Suprapubic skin (tissue), 4 donors: ENCODE results near the gene HMGCL.

Experiments used
- EP300 ChIP-seq: sonication (generic); formaldehyde crosslinking; IDR thresholded peaks from one replicate; pipeline ENCODE4 v1.6.1; 2017; ENCODE audit warnings: antibody characterized with exemption
- POLR2A ChIP-seq, 2 donors: fragments of 450-650 bp; IDR thresholded peaks; one replicate each; pipeline ENCODE4 v1.6.1; 2017; ENCODE audit warnings: antibody characterized with exemption in 2 of 2, mild to moderate bottlenecking in 2 of 2, moderate library complexity in 2 of 2
- POLR2AphosphoS5 ChIP-seq, 3 donors: sonication (generic); formaldehyde crosslinking; IDR thresholded peaks; one replicate each; pipeline ENCODE4 v1.6.1; 2017; ENCODE audit warnings: antibody characterized with exemption in 3 of 3
- TF ChIP-seq, protein P1 (sequence below), 2 donors: fragments of 200-600 bp in 1 of 2; fragments of 450-650 bp in 1 of 2; sonication (generic) in 1 of 2; IDR thresholded peaks; one replicate each; pipeline ENCODE4 v1.5.1; 2016 to 2019; ENCODE audit warnings: antibody characterized with exemption in 2 of 2, mild to moderate bottlenecking in 1 of 2, moderate library complexity in 1 of 2

GRCh38 chr1:23799570-23800399 is 25.4 kb downstream of the HMGCL start:
- TF ChIP-seq, protein P1, sequence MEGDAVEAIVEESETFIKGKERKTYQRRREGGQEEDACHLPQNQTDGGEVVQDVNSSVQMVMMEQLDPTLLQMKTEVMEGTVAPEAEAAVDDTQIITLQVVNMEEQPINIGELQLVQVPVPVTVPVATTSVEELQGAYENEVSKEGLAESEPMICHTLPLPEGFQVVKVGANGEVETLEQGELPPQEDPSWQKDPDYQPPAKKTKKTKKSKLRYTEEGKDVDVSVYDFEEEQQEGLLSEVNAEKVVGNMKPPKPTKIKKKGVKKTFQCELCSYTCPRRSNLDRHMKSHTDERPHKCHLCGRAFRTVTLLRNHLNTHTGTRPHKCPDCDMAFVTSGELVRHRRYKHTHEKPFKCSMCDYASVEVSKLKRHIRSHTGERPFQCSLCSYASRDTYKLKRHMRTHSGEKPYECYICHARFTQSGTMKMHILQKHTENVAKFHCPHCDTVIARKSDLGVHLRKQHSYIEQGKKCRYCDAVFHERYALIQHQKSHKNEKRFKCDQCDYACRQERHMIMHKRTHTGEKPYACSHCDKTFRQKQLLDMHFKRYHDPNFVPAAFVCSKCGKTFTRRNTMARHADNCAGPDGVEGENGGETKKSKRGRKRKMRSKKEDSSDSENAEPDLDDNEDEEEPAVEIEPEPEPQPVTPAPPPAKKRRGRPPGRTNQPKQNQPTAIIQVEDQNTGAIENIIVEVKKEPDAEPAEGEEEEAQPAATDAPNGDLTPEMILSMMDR (IDR thresholded peaks at IDR 0.05), result no peak
- TF ChIP-seq POLR2A (IDR thresholded peaks at IDR 0.05) (no peak), POLR2AphosphoS5 (IDR thresholded peaks at IDR 0.05) (peak in 1 of 3 donors; percentile 54), EP300 (no peak)
